Gastrocnemius medialis (tissue), 4 donors: ENCODE results near the gene RNF121. TPM values are rescaled to one million over a fixed set of nuclear protein-coding genes. Genes with fewer than 3 reads are reported as not detected.
"Not testable (repeated sequence)": the region's sequence is repeated elsewhere in the genome, so short reads cannot be mapped to it uniquely, and the experiment has no call there.

Experiments used
- ATAC-seq, 2 donors: fragments of 150-250 bp; one replicate each; pipeline ENCODE4 v1.9.1; 2016
- DNase-seq, 2 donors: peaks; one replicate each; pipeline ENCODE4 v3.0.0-alpha.2; 2019
- H3K27ac ChIP-seq, 4 donors: fragments of 200-600 bp; sonication (generic); 1 replicate in 1 of 4; 2 replicates in 3 of 4; pipeline ENCODE4 v1.5.1; 2016 to 2018; ENCODE audit warnings: mild to moderate bottlenecking in 2 of 4, moderate library complexity in 1 of 4
- H3K27me3 ChIP-seq, 3 donors: fragments of 200-600 bp; sonication (generic) in 2 of 3; 1 replicate in 1 of 3; 2 replicates in 2 of 3; pipeline versions ENCODE4 v1.5.1 to v1.6.0; 2016 to 2019; ENCODE audit warnings: mild to moderate bottlenecking in 1 of 3, moderate library complexity in 1 of 3
- H3K36me3 ChIP-seq, 2 donors: fragments of 200-600 bp; sonication (generic) in 1 of 2; one replicate each; pipeline ENCODE4 v1.5.1; 2017 to 2018
- H3K4me1 ChIP-seq, 2 donors: fragments of 200-600 bp; sonication (generic) in 1 of 2; one replicate each; pipeline ENCODE4 v1.5.1; 2016 to 2017; ENCODE audit warnings: mild to moderate bottlenecking in 2 of 2
- H3K4me3 ChIP-seq, 4 donors: fragments of 200-600 bp; sonication (generic) in 3 of 4; 1 replicate in 1 of 4; 2 replicates in 3 of 4; pipeline ENCODE4 v1.5.1; 2016 to 2019; ENCODE audit warnings: mild to moderate bottlenecking in 2 of 4
- H3K9me3 ChIP-seq, 3 donors: fragments of 200-600 bp; sonication (generic) in 2 of 3; 1 replicate in 1 of 3; 2 replicates in 2 of 3; pipeline ENCODE4 v1.5.1; 2016 to 2019
- POLR2A ChIP-seq, 2 donors: fragments of 450-650 bp; IDR thresholded peaks; one replicate each; pipeline ENCODE4 v1.6.1; 2017; ENCODE audit warnings: antibody characterized with exemption in 2 of 2, mild to moderate bottlenecking in 2 of 2, moderate library complexity in 2 of 2
- in situ Hi-C, 4 donors: fragments of 200-750 bp; cut with MboI; loops; one replicate each; pipeline versions ENCODE4 v1.15.0 to v1.8.0; 2017; ENCODE audit warnings: low sequenced_read_pairs in 4 of 4
- intact Hi-C: fragments of 100-400 bp; cut with DNase I; formaldehyde crosslinking; loops from one replicate; pipeline ENCODE4 v1.15.1; 2023; ENCODE audit warnings: low total_unique reads
- total RNA-seq, 4 donors: library from RNA; depleted of rRNA; stranded (reverse); fragments of >200 nt; gene quantifications; one replicate each; pipeline versions ENCODE4 v1.1.0 to v1.2.3, GENCODE V29; 2016
- TF ChIP-seq, protein P1 (sequence below), 5 experiments: fragments of 450-650 bp in 3 of 5; fragments of 200-600 bp in 2 of 5; sonication (generic) in 2 of 5; IDR thresholded peaks in 4 of 5; conservative IDR thresholded peaks in 1 of 5; 1 replicate in 4 of 5; 2 replicates in 1 of 5; pipeline ENCODE4 v1.5.1; 2016 to 2019; ENCODE audit warnings: antibody characterized with exemption in 5 of 5, mild to moderate bottlenecking in 3 of 5, moderate library complexity in 3 of 5

The RNF121 gene
- total RNA-seq, 4 donors from 2014 or later = 25.0 to 35.5 (median 26.7) TPM

- no peaks in the 10 kb centered on the region for H3K4me1 ChIP-seq
- DNase-seq (no peak), ATAC-seq (no peak)
- no peak overlapping the region for H3K27ac ChIP-seq
- in situ Hi-C loops (no loop called here), intact Hi-C loops (no loop called here)
- H3K4me3 ChIP-seq = no peak overlapping the region
- peaks cover 0 to 10% of the 10 kb centered on the region in 2 donors for H3K36me3 ChIP-seq
- no peaks in the 10 kb centered on the region for H3K9me3 ChIP-seq
- H3K27me3 ChIP-seq = no peaks in the 10 kb centered on the region
- TF ChIP-seq POLR2A (IDR thresholded peaks at IDR 0.05) = no peak
- TF ChIP-seq, protein P1, sequence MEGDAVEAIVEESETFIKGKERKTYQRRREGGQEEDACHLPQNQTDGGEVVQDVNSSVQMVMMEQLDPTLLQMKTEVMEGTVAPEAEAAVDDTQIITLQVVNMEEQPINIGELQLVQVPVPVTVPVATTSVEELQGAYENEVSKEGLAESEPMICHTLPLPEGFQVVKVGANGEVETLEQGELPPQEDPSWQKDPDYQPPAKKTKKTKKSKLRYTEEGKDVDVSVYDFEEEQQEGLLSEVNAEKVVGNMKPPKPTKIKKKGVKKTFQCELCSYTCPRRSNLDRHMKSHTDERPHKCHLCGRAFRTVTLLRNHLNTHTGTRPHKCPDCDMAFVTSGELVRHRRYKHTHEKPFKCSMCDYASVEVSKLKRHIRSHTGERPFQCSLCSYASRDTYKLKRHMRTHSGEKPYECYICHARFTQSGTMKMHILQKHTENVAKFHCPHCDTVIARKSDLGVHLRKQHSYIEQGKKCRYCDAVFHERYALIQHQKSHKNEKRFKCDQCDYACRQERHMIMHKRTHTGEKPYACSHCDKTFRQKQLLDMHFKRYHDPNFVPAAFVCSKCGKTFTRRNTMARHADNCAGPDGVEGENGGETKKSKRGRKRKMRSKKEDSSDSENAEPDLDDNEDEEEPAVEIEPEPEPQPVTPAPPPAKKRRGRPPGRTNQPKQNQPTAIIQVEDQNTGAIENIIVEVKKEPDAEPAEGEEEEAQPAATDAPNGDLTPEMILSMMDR (IDR thresholded peaks at IDR 0.05 in 4 of 5, conservative IDR thresholded peaks at IDR 0.05 in 1 of 5) = no peak
Measured at GRCh38 chr11:71908218-71908617, 20.6 kb upstream of the RNF121 start.

- H3K9me3 ChIP-seq, in situ Hi-C loops, H3K27ac ChIP-seq, ATAC-seq, H3K4me1 ChIP-seq, H3K27me3 ChIP-seq, intact Hi-C loops, DNase-seq, H3K4me3 ChIP-seq: not testable (repeated sequence)
- H3K36me3 ChIP-seq = peaks cover 0 to 26% of the 10 kb centered on the region in 2 donors
Measured at GRCh38 chr11:71910775-71911174, 18.1 kb upstream of the RNF121 start.

- H3K4me1 ChIP-seq, in situ Hi-C loops, intact Hi-C loops, DNase-seq, H3K4me3 ChIP-seq, H3K27me3 ChIP-seq, H3K27ac ChIP-seq, ATAC-seq, H3K9me3 ChIP-seq: not testable (repeated sequence)
- H3K36me3 ChIP-seq = peaks cover 0 to 26% of the 10 kb centered on the region in 2 donors
Measured at GRCh38 chr11:71911321-71911985, 17.4 kb upstream of the RNF121 start.

- intact Hi-C loops = not testable (repeated sequence)
Measured at GRCh38 chr11:71911986-71912340, 16.9 kb upstream of the RNF121 start.

GRCh38 chr11:71913756-71914526 lies 14.9 kb upstream of the RNF121 start:
- Histone ChIP-seq H3K27me3 (no peaks in the 10 kb centered on the region), H3K4me1 (no peaks in the 10 kb centered on the region), H3K27ac (no peak overlapping the region), H3K4me3 (no peak overlapping the region), H3K36me3 (peaks cover 0 to 38% of the 10 kb centered on the region in 2 donors), H3K9me3 (no peaks in the 10 kb centered on the region)
- intact Hi-C loops = no loop called here
- in situ Hi-C loops = no loop called here
- no peak for ATAC-seq
- no peak for DNase-seq
- TF ChIP-seq, protein P1 (IDR thresholded peaks at IDR 0.05 in 4 of 5, conservative IDR thresholded peaks at IDR 0.05 in 1 of 5) = no peak
- TF ChIP-seq POLR2A (IDR thresholded peaks at IDR 0.05) = no peak

More at GRCh38 chr11:71911986-71912340, 16.9 kb upstream of the RNF121 start:
- ATAC-seq, DNase-seq, H3K27me3 ChIP-seq, H3K27ac ChIP-seq, H3K4me1 ChIP-seq, in situ Hi-C loops, H3K9me3 ChIP-seq, H3K4me3 ChIP-seq: not testable (repeated sequence)
- peaks cover 0 to 26% of the 10 kb centered on the region in 2 donors for H3K36me3 ChIP-seq

DNA sequence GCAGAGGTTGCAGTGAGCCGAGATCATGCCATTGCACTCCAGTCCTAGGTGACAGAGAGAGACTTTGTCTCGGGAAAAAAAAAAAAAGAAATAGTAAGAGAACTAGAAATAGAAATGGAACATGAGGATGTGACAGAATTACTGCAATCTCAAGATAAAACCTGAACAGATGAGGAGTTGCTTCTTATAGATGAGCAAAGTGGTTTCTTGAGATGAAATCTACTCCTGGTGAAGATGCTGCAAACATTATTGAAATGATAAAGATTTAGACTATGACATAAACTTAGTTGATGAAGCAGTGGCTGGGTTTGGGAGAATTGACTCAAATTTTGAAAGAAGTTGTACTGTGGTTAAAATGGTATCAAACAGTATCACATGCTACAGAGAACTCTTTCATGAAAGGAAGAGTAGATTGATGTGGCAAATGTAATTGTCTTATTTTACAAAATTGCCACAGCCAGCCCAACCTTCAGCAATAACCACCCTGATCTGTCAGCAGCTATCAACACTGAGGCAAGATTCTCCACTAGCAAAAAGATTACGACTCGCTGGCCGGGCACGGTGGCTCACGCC lies 14.1 kb upstream of the RNF121 start:
- no peaks in the 10 kb centered on the region for H3K27me3 ChIP-seq
- TF ChIP-seq, protein P1 (IDR thresholded peaks at IDR 0.05 in 4 of 5, conservative IDR thresholded peaks at IDR 0.05 in 1 of 5) = no peak
- no peak for TF ChIP-seq POLR2A (IDR thresholded peaks at IDR 0.05)
- intact Hi-C loops = no loop called here
- ATAC-seq = no peak
- H3K36me3 ChIP-seq = peaks cover 0 to 38% of the 10 kb centered on the region in 2 donors
- no peaks in the 10 kb centered on the region for H3K9me3 ChIP-seq
- H3K4me1 ChIP-seq = no peaks in the 10 kb centered on the region
- DNase-seq = no peak
- no peak overlapping the region for H3K27ac ChIP-seq
- H3K4me3 ChIP-seq = no peak overlapping the region
- in situ Hi-C loops = no loop called here
